Measurements from ENCODE around the gene IFT57. TPM values are rescaled to one million over a fixed set of nuclear protein-coding genes. Genes with fewer than 3 reads are reported as not detected.

The IFT57 gene
- total RNA-seq, 4 donors from 2014 or later: 38.2 to 78.0 (median 57.4) TPM

- in situ Hi-C loops (cut with MboI; ENCODE audit: low pct_ligation_motif_present in 1 of 4, low pct_unique_long_range_greater_than_20kb in 1 of 4, low sequenced_read_pairs in 3 of 4): loop anchor here in 1 of 4 donors (10.0 kb wide), 1 partner anchor 321 kb away; no protein-coding TSS in a partner anchor
- no peaks in the 10 kb centered on the region for H3K27me3 ChIP-seq
- intact Hi-C loops (cut with DNase I; ENCODE audit: low total_unique reads): no loop called here
Observed at GRCh38 chr3:108153451-108153981, 68.7 kb downstream of the IFT57 start.

GRCh38 chr3:108152274-108152673 lies 70.0 kb downstream of the IFT57 start:
- 87 to 90% methylated on average over 3 of the region's 3 CpGs for WGBS, 2 donors (ENCODE audit: low coverage in 1 of 2)

More at GRCh38 chr3:108153451-108153981, 68.7 kb downstream of the IFT57 start:
- Histone ChIP-seq H3K36me3 (no peaks in the 10 kb centered on the region), H3K9me3 (no peaks in the 10 kb centered on the region), H3K4me1 (peaks cover 0 to 7% (median 0%) of the 10 kb centered on the region in 4 donors), H3K4me3 (no peak overlapping the region), H3K27ac (no peak overlapping the region)
- peak; percentile 66 for DNase-seq
- TF ChIP-seq, protein P1, sequence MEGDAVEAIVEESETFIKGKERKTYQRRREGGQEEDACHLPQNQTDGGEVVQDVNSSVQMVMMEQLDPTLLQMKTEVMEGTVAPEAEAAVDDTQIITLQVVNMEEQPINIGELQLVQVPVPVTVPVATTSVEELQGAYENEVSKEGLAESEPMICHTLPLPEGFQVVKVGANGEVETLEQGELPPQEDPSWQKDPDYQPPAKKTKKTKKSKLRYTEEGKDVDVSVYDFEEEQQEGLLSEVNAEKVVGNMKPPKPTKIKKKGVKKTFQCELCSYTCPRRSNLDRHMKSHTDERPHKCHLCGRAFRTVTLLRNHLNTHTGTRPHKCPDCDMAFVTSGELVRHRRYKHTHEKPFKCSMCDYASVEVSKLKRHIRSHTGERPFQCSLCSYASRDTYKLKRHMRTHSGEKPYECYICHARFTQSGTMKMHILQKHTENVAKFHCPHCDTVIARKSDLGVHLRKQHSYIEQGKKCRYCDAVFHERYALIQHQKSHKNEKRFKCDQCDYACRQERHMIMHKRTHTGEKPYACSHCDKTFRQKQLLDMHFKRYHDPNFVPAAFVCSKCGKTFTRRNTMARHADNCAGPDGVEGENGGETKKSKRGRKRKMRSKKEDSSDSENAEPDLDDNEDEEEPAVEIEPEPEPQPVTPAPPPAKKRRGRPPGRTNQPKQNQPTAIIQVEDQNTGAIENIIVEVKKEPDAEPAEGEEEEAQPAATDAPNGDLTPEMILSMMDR (IDR thresholded peaks at IDR 0.05): peak; percentile 36 to 49 (median 42)
- no peak for TF ChIP-seq POLR2AphosphoS5 (IDR thresholded peaks at IDR 0.05)
- 80 to 93% methylated on average over 4 to 7 of the region's 7 CpGs for WGBS, 2 donors (ENCODE audit: low coverage in 1 of 2)

DNA sequence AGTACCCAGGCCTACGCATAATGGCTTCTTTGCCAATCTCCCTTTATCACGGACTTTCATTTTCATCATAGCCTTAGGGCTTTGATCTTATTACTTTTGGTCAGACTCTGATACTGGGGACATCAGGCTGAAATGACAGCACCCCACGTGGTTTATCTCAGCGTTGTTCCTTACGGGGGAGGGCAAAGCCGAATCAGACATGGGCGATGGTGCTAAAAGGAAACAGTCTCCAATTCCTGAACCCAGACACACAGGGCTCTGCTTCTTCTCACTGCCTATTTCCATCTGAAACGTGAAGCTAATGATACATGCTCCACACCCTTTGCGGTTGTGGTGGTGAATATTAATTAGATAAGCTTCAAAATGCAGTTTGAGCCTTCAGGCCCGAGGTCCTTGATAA lies 72.0 kb downstream of the IFT57 start:
- 89 to 92% methylated on average over 7 to 10 of the region's 10 CpGs for WGBS, 2 donors (ENCODE audit: low coverage in 1 of 2)
- intact Hi-C loops (cut with DNase I; ENCODE audit: low total_unique reads): no loop called here
- in situ Hi-C loops (cut with MboI; ENCODE audit: low pct_ligation_motif_present in 1 of 4, low pct_unique_long_range_greater_than_20kb in 1 of 4, low sequenced_read_pairs in 3 of 4): loop anchor here in 1 of 4 donors (10.0 kb wide), 1 partner anchor 325 kb away; no protein-coding TSS in a partner anchor

More at GRCh38 chr3:108152274-108152673, 70.0 kb downstream of the IFT57 start:
- Histone ChIP-seq H3K4me3 (no peak overlapping the region), H3K27ac (no peak overlapping the region), H3K4me1 (peaks cover 0 to 7% (median 0%) of the 10 kb centered on the region in 4 donors), H3K27me3 (no peaks in the 10 kb centered on the region), H3K9me3 (no peaks in the 10 kb centered on the region), H3K36me3 (no peaks in the 10 kb centered on the region)
- in situ Hi-C loops (cut with MboI; ENCODE audit: low pct_ligation_motif_present in 1 of 4, low pct_unique_long_range_greater_than_20kb in 1 of 4, low sequenced_read_pairs in 3 of 4): loop anchor here in 1 of 4 donors (10.0 kb wide), 1 partner anchor 323 kb away; no protein-coding TSS in a partner anchor
- DNase-seq: no peak
- intact Hi-C loops (cut with DNase I; ENCODE audit: low total_unique reads): no loop called here
- no peak for TF ChIP-seq POLR2A (IDR thresholded peaks at IDR 0.05)
- TF ChIP-seq, protein P1 (IDR thresholded peaks at IDR 0.05): no peak
- no peak for TF ChIP-seq EP300 (IDR thresholded peaks at IDR 0.05; ENCODE audit: low read depth)
- TF ChIP-seq POLR2AphosphoS5 (IDR thresholded peaks at IDR 0.05): no peak

DNA sequence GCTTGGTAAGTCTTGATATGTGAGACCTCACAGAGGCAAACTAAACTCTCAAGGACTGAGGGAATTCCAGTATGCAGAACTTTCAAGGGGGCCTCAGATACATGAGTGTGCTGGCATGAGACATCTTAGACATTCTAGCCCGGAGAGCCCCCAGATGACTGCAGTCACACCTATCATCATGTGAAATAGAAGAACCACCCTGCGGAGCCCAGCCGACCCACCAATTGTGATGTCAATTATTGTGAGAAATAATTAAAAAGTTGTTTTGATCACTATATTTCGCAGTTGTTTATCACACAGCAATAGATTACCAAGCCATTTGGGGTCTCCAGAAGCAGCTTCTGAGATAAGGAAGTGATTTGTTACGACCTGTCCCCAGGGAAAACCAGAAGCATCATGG lies 76.1 kb downstream of the IFT57 start:
- WGBS, 2 donors (ENCODE audit: low coverage in 1 of 2): 92 to 95% methylated on average over 4 to 5 of the region's 5 CpGs
- no peak overlapping the region for H3K4me3 ChIP-seq
- no peak overlapping the region for H3K27ac ChIP-seq
- no peak for TF ChIP-seq POLR2A (IDR thresholded peaks at IDR 0.05)
- TF ChIP-seq, protein P1 (IDR thresholded peaks at IDR 0.05): no peak
- no peak for TF ChIP-seq POLR2AphosphoS5 (IDR thresholded peaks at IDR 0.05)
- TF ChIP-seq EP300 (IDR thresholded peaks at IDR 0.05; ENCODE audit: low read depth): no peak
- no peaks in the 10 kb centered on the region for H3K36me3 ChIP-seq
- H3K27me3 ChIP-seq: no peaks in the 10 kb centered on the region
- no peaks in the 10 kb centered on the region for H3K9me3 ChIP-seq
- in situ Hi-C loops (cut with MboI; ENCODE audit: low pct_ligation_motif_present in 1 of 4, low pct_unique_long_range_greater_than_20kb in 1 of 4, low sequenced_read_pairs in 3 of 4) (no loop called here), intact Hi-C loops (cut with DNase I; ENCODE audit: low total_unique reads) (no loop called here)
- H3K4me1 ChIP-seq: no peaks in the 10 kb centered on the region
- DNase-seq: no peak

More for the DNA sequence above, 72.0 kb downstream of the IFT57 start:
- H3K9me3 ChIP-seq: no peaks in the 10 kb centered on the region
- no peak for DNase-seq
- H3K4me3 ChIP-seq: no peak overlapping the region
- no peaks in the 10 kb centered on the region for H3K36me3 ChIP-seq
- H3K27ac ChIP-seq: no peak overlapping the region
- TF ChIP-seq, protein P1 (IDR thresholded peaks at IDR 0.05): no peak
- TF ChIP-seq POLR2A (IDR thresholded peaks at IDR 0.05) (no peak), POLR2AphosphoS5 (IDR thresholded peaks at IDR 0.05) (no peak)
- H3K27me3 ChIP-seq: no peaks in the 10 kb centered on the region
- H3K4me1 ChIP-seq: peaks cover 0 to 7% (median 0%) of the 10 kb centered on the region in 4 donors

All from transverse colon (tissue), 4 donors.